ENCODE measurements around the gene PTCD2.

The PTCD2 gene

DNA sequence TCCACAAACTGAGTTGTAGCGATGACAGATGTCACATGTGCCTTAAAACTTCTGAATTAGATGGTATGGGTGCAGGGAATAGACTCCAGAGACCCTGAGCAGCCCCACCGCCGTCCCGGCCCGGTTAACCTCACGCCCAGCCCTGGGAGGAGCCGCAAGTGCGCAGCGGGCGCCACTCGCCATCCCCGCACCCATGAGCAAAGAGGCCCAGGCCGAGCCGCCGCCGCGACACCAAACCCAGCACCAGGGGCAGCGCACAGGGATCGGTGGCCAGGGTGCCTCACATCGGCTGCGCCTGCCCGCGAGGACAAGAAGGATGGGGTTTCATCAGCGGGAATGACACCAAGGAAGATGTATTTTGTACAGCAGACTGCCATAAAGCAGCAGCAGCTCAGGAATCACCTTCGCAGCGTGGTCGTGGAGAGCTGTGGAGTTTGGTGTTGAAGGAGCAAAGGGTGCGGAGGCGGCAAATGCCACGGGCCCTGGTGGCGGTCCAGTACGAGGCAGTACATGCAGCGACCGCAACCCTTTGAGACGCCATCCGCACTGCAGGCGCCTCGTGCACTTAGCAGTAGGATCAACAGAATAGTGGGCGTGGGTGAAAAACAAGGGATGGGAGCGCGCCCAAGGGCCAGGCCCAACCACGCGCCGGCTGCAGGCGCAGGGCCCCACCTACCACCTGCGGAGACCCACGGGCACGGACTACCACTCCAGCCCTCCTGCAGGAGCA is 97.3 kb downstream of the PTCD2 start:
- no peak for DNase-seq (ENCODE audit: low spot score)
